ENCODE results near the gene RBSN. TPM values are rescaled to one million over a fixed set of nuclear protein-coding genes. Genes with fewer than 3 reads are reported as not detected.
A peak's percentile ranks its signal among the peaks of the same experiment; 100 is the strongest.

Gene RBSN
- total RNA-seq, 2 donors from 2014 or later, result 15.6 to 17.0 TPM

- H3K36me3 ChIP-seq, result no peaks in the 10 kb centered on the region
- H3K9me3 ChIP-seq, result no peaks in the 10 kb centered on the region
- peak; percentile 91 for TF ChIP-seq CTCF (IDR thresholded peaks at IDR 0.05)
- intact Hi-C loops (cut with DNase I), result no loop called here
- no peak overlapping the region for H3K9ac ChIP-seq (ENCODE audit: low read depth in 2 of 2, low read length in 2 of 2)
- peak; percentile 68 for DNase-seq
- H3K4me3 ChIP-seq, result no peak overlapping the region
- no peaks in the 10 kb centered on the region for H3K27me3 ChIP-seq
- no peaks in the 10 kb centered on the region for H3K4me1 ChIP-seq
- no peak overlapping the region for H3K27ac ChIP-seq
Measured at GRCh38 chr3:15108082-15108545, 9.2 kb upstream of the RBSN start.

- no peak for DNase-seq
- intact Hi-C loops (cut with DNase I), result no loop called here
- no peak overlapping the region for H3K4me3 ChIP-seq
- no peak for TF ChIP-seq CTCF (IDR thresholded peaks at IDR 0.05)
- no peaks in the 10 kb centered on the region for H3K9me3 ChIP-seq
- no peaks in the 10 kb centered on the region for H3K27me3 ChIP-seq
- no peak overlapping the region for H3K27ac ChIP-seq
- no peaks in the 10 kb centered on the region for H3K36me3 ChIP-seq
- no peak overlapping the region for H3K9ac ChIP-seq (ENCODE audit: low read depth in 2 of 2, low read length in 2 of 2)
- H3K4me1 ChIP-seq, result no peaks in the 10 kb centered on the region
Measured at GRCh38 chr3:15107075-15107947, 8.4 kb upstream of the RBSN start.

GRCh38 chr3:15102836-15103235 is 3.9 kb upstream of the RBSN start:
- Histone ChIP-seq H3K4me3 (no peak overlapping the region), H3K27ac (no peak overlapping the region), H3K36me3 (no peaks in the 10 kb centered on the region), H3K27me3 (no peaks in the 10 kb centered on the region), H3K9me3 (no peaks in the 10 kb centered on the region), H3K9ac (ENCODE audit: low read depth in 2 of 2, low read length in 2 of 2) (no peak overlapping the region), H3K4me1 (no peaks in the 10 kb centered on the region)
- intact Hi-C loops (cut with DNase I), result no loop called here
- peak; percentile 51 for DNase-seq
- TF ChIP-seq CTCF (IDR thresholded peaks at IDR 0.05), result no peak

- H3K4me1 ChIP-seq, result no peaks in the 10 kb centered on the region
- H3K27me3 ChIP-seq, result no peaks in the 10 kb centered on the region
- H3K27ac ChIP-seq, result no peak overlapping the region
- H3K36me3 ChIP-seq, result no peaks in the 10 kb centered on the region
- no peak overlapping the region for H3K9ac ChIP-seq (ENCODE audit: low read depth in 2 of 2, low read length in 2 of 2)
- intact Hi-C loops (cut with DNase I), result no loop called here
- no peak overlapping the region for H3K4me3 ChIP-seq
- DNase-seq, result peak; percentile 62
- no peaks in the 10 kb centered on the region for H3K9me3 ChIP-seq
- TF ChIP-seq CTCF (IDR thresholded peaks at IDR 0.05), result no peak
Measured at GRCh38 chr3:15102256-15102655, 3.3 kb upstream of the RBSN start.

- H3K36me3 ChIP-seq, result no peaks in the 10 kb centered on the region
- H3K4me1 ChIP-seq, result no peaks in the 10 kb centered on the region
- no peak for DNase-seq
- H3K9ac ChIP-seq (ENCODE audit: low read depth in 2 of 2, low read length in 2 of 2), result peak overlapping the region; percentile 65 to 89
- H3K27me3 ChIP-seq, result no peaks in the 10 kb centered on the region
- intact Hi-C loops (cut with DNase I), result no loop called here
- H3K4me3 ChIP-seq, result peak overlapping the region; percentile 74
- H3K9me3 ChIP-seq, result no peaks in the 10 kb centered on the region
- no peak for TF ChIP-seq CTCF (IDR thresholded peaks at IDR 0.05)
- peak overlapping the region; percentile 59 for H3K27ac ChIP-seq
Measured at GRCh38 chr3:15099364-15100098, 583 bp upstream of the RBSN start.

All from colonic mucosa (tissue), 4 donors.